GM20000 (cell line): Measurements from ENCODE around the gene LRRC8A.

ENCODE experiments used
- DNase-seq: peaks from one replicate; pipeline ENCODE4 v3.0.0; 2012; ENCODE audit warnings: low spot score
- CTCF ChIP-seq: IDR thresholded peaks from 2 replicates; pipeline ENCODE4 v1.5.1; 2012; ENCODE audit warnings: mild to moderate bottlenecking, control low read depth; ENCODE audit errors: extremely low read depth, missing control alignments

LRRC8A gene

GRCh38 chr9:128912270-128912853 is 30.4 kb downstream of the LRRC8A start:
- DNase-seq, result no peak
- TF ChIP-seq CTCF, result no peak

- DNase-seq, result no peak
Observed at GRCh38 chr9:128913048-128913900, 31.3 kb downstream of the LRRC8A start.

GRCh38 chr9:128913995-128914772 is 32.3 kb downstream of the LRRC8A start:
- no peak for TF ChIP-seq CTCF
- no peak for DNase-seq

More at GRCh38 chr9:128913048-128913900, 31.3 kb downstream of the LRRC8A start:
- TF ChIP-seq CTCF, result no peak

GRCh38 chr9:128916204-128916603 is 34.3 kb downstream of the LRRC8A start:
- no peak for TF ChIP-seq CTCF
- no peak for DNase-seq

- no peak for DNase-seq
- TF ChIP-seq CTCF, result no peak
Observed at GRCh38 chr9:128916745-128917144, 34.8 kb downstream of the LRRC8A start.

- DNase-seq, result no peak
- TF ChIP-seq CTCF, result no peak
Observed at GRCh38 chr9:128917151-128917849, 35.4 kb downstream of the LRRC8A start.
